GM12875 (cell line): ENCODE results near the gene DLST.

Experiments used
- H3K4me3 ChIP-seq: one replicate; pipeline ENCODE4 v1.5.1; 2011; ENCODE audit warnings: low read depth, low read length, control low read depth
- CTCF ChIP-seq: IDR thresholded peaks from 2 replicates; pipeline ENCODE4 v1.5.1; 2011; ENCODE audit warnings: low read depth, mild to moderate bottlenecking, control low read depth, inconsistent platforms, low read length, moderate library complexity, borderline replicate concordance; ENCODE audit not compliant: insufficient read depth

The DLST gene

GRCh38 chr14:74917178-74917543, 35.4 kb downstream of the DLST start:
- no peak for TF ChIP-seq CTCF
- no peak overlapping the region for H3K4me3 ChIP-seq

- no peak overlapping the region for H3K4me3 ChIP-seq
- TF ChIP-seq CTCF: no peak
These were observed 35.9 kb downstream of the DLST start for GRCh38 chr14:74917646-74918081.

- H3K4me3 ChIP-seq: no peak overlapping the region
- TF ChIP-seq CTCF: no peak
These were observed 36.7 kb downstream of the DLST start for GRCh38 chr14:74918380-74918779.

GRCh38 chr14:74919421-74920165, 37.9 kb downstream of the DLST start:
- no peak for TF ChIP-seq CTCF

GRCh38 chr14:74920281-74920680, 38.6 kb downstream of the DLST start:
- no peak for TF ChIP-seq CTCF

More at GRCh38 chr14:74919421-74920165, 37.9 kb downstream of the DLST start:
- H3K4me3 ChIP-seq: no peak overlapping the region

GRCh38 chr14:74921053-74921620, 39.4 kb downstream of the DLST start:
- no peak overlapping the region for H3K4me3 ChIP-seq
- no peak for TF ChIP-seq CTCF

More at GRCh38 chr14:74920281-74920680, 38.6 kb downstream of the DLST start:
- H3K4me3 ChIP-seq: no peak overlapping the region
